CD8-positive, alpha-beta memory T cell (primary cell): ENCODE results near the gene SEMA4C. TPM values are rescaled to one million over a fixed set of nuclear protein-coding genes. Genes with fewer than 3 reads are reported as not detected.

ENCODE experiments used
- CTCF ChIA-PET: fragments of 350-600 bp; sonication (Branson Sonifier 250); formaldehyde crosslinking; loops from one replicate; lab custom pipeline; 2021; ENCODE audit warnings: antibody characterized with exemption; lab: Charles Lee
- POLR2A ChIA-PET: fragments of 350-600 bp; sonication (Branson Sonifier 250); formaldehyde crosslinking; loops from one replicate; lab custom pipeline; 2021; ENCODE audit warnings: antibody characterized with exemption; lab: Charles Lee
- DNase-seq, 5 donors: peaks; one replicate each; pipeline versions ENCODE4 v3.0.0 to v3.0.0-alpha.2; 2020 to 2022; ENCODE audit warnings: mixed read lengths in 1 of 5
- H3K27ac ChIP-seq: one replicate; pipeline ENCODE4 v1.7.0; 2013; ENCODE audit warnings: low read depth, mild to moderate bottlenecking, low read length, moderate library complexity
- H3K27me3 ChIP-seq: 2 replicates; pipeline ENCODE4 v1.7.0; 2013; ENCODE audit warnings: low read length, mild to moderate bottlenecking; ENCODE audit not compliant: insufficient read depth, poor library complexity, severe bottlenecking
- H3K36me3 ChIP-seq: 2 replicates; pipeline ENCODE4 v1.7.0; 2013; ENCODE audit warnings: mild to moderate bottlenecking, low read length, moderate library complexity; ENCODE audit not compliant: insufficient read depth
- H3K4me1 ChIP-seq: 2 replicates; pipeline ENCODE4 v1.7.0; 2013; ENCODE audit warnings: mild to moderate bottlenecking, low read length, moderate library complexity; ENCODE audit not compliant: insufficient read depth
- H3K4me3 ChIP-seq: 2 replicates; pipeline ENCODE4 v1.7.0; 2013; ENCODE audit warnings: mild to moderate bottlenecking, low read length
- H3K9me3 ChIP-seq: 2 replicates; pipeline ENCODE4 v1.7.0; 2013; ENCODE audit warnings: mild to moderate bottlenecking, low read length
- H3K27ac Mint-ChIP-seq, 8 donors: one replicate each; pipeline ENCODE4 v1.8.0; 2020 to 2021; ENCODE audit warnings: mixed read lengths in 8 of 8, mild to moderate bottlenecking in 6 of 8, inconsistent platforms in 3 of 8, moderate library complexity in 3 of 8
- H3K27me3 Mint-ChIP-seq, 2 donors: one replicate each; pipeline ENCODE4 v1.8.0; 2020 to 2021; ENCODE audit warnings: mixed read lengths in 2 of 2, mild to moderate bottlenecking in 1 of 2, moderate library complexity in 1 of 2
- H3K36me3 Mint-ChIP-seq, 3 donors: one replicate each; pipeline ENCODE4 v1.8.0; 2020 to 2021; ENCODE audit warnings: mixed read lengths in 3 of 3, inconsistent platforms in 1 of 3, mild to moderate bottlenecking in 1 of 3
- H3K4me1 Mint-ChIP-seq, 3 donors: one replicate each; pipeline ENCODE4 v1.8.0; 2020 to 2021; ENCODE audit warnings: mixed read lengths in 3 of 3, inconsistent platforms in 1 of 3, mild to moderate bottlenecking in 1 of 3
- H3K4me3 Mint-ChIP-seq, 7 donors: one replicate each; pipeline ENCODE4 v1.8.0; 2020 to 2021; ENCODE audit warnings: mixed read lengths in 7 of 7, mild to moderate bottlenecking in 6 of 7, moderate library complexity in 4 of 7, inconsistent platforms in 2 of 7
- H3K9me3 Mint-ChIP-seq, 5 donors: one replicate each; pipeline ENCODE4 v1.8.0; 2020 to 2022; ENCODE audit warnings: mixed read lengths in 5 of 5, mild to moderate bottlenecking in 3 of 5, moderate library complexity in 2 of 5, inconsistent platforms in 1 of 5
- polyA plus RNA-seq: library from polyadenylated mRNA; unstranded; fragments of 300-500 nt; fragmentation: Illumina TruSeq; gene quantifications from one replicate; pipeline ENCODE4 v1.2.3, GENCODE V29; 2021
- total RNA-seq, 2 experiments: library from RNA; stranded (reverse); gene quantifications; one replicate each; pipeline ENCODE4 v1.2.3, GENCODE V29; 2021

SEMA4C gene, protein sequence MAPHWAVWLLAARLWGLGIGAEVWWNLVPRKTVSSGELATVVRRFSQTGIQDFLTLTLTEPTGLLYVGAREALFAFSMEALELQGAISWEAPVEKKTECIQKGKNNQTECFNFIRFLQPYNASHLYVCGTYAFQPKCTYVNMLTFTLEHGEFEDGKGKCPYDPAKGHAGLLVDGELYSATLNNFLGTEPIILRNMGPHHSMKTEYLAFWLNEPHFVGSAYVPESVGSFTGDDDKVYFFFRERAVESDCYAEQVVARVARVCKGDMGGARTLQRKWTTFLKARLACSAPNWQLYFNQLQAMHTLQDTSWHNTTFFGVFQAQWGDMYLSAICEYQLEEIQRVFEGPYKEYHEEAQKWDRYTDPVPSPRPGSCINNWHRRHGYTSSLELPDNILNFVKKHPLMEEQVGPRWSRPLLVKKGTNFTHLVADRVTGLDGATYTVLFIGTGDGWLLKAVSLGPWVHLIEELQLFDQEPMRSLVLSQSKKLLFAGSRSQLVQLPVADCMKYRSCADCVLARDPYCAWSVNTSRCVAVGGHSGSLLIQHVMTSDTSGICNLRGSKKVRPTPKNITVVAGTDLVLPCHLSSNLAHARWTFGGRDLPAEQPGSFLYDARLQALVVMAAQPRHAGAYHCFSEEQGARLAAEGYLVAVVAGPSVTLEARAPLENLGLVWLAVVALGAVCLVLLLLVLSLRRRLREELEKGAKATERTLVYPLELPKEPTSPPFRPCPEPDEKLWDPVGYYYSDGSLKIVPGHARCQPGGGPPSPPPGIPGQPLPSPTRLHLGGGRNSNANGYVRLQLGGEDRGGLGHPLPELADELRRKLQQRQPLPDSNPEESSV
- total RNA-seq = 10 to 100 TPM; 16.6 to 18.7 TPM
- polyA plus RNA-seq = 7.1 TPM

- H3K9me3 Mint-ChIP-seq = no peaks in the 10 kb centered on the region
- no peaks in the 10 kb centered on the region for H3K27me3 Mint-ChIP-seq
- H3K4me3 ChIP-seq = peak within 1 kb of the TSS; percentile 63
- H3K36me3 ChIP-seq = peaks cover 10% of the 10 kb centered on the region
- ChIA-PET CTCF (interaction anchor here (0.8 to 6.6 kb wide), 7 partner anchors 9 to 106 kb away, joined by 3 to 88 read pairs (median 4); partner anchors contain the start of gene ANKRD39), POLR2A (interaction anchor here (1.4 to 1.7 kb wide), 2 partner anchors 12 to 42 kb away, joined by 5 to 11 read pairs; partner anchors contain the start of gene ANKRD39)
- peak within 1 kb of the TSS; percentile 85 to 97 (median 94) for H3K27ac Mint-ChIP-seq
- H3K4me3 Mint-ChIP-seq = peak within 1 kb of the TSS; percentile 90 to 97 (median 92)
- H3K36me3 Mint-ChIP-seq = peaks cover 0 to 36% (median 2%) of the 10 kb centered on the region in 3 donors
- no peaks in the 10 kb centered on the region for H3K27me3 ChIP-seq
- no peaks in the 10 kb centered on the region for H3K9me3 ChIP-seq
- H3K4me1 ChIP-seq = peaks cover 40% of the 10 kb centered on the region
- H3K4me1 Mint-ChIP-seq = peaks cover 34 to 70% (median 52%) of the 10 kb centered on the region in 3 donors
- H3K27ac ChIP-seq = peak within 1 kb of the TSS; percentile 77
- DNase-seq = peak; percentile 48 to 76 (median 67)
Measured at GRCh38 chr2:96869822-96870625, at the start of gene SEMA4C. SEMA4C (minus strand) TSS chr2:96870080; CDS start chr2:96867886, 2,194 bp downstream.

GRCh38 chr2:96918754-96919550, 49.1 kb upstream of the SEMA4C start:
- H3K27ac ChIP-seq = peak overlapping the region; percentile 84
- ChIA-PET POLR2A (no interaction called here), CTCF (no interaction called here)
- H3K4me3 ChIP-seq = no peak overlapping the region
- DNase-seq = peak in 1 of 5 donors; percentile 30
- peaks cover 0 to 28% (median 3%) of the 10 kb centered on the region in 3 donors for H3K36me3 Mint-ChIP-seq
- peaks cover 40 to 66% (median 62%) of the 10 kb centered on the region in 3 donors for H3K4me1 Mint-ChIP-seq
- H3K4me1 ChIP-seq = peaks cover 38% of the 10 kb centered on the region
- no peak overlapping the region for H3K27ac Mint-ChIP-seq
- no peaks in the 10 kb centered on the region for H3K27me3 Mint-ChIP-seq
- H3K9me3 Mint-ChIP-seq = peaks cover 5 to 18% (median 7%) of the 10 kb centered on the region in 5 donors
- peaks cover 6% of the 10 kb centered on the region for H3K9me3 ChIP-seq
- no peak overlapping the region for H3K4me3 Mint-ChIP-seq
- no peaks in the 10 kb centered on the region for H3K27me3 ChIP-seq
- no peaks in the 10 kb centered on the region for H3K36me3 ChIP-seq

- Histone ChIP-seq H3K27me3 (no peaks in the 10 kb centered on the region), H3K4me3 (no peak overlapping the region), H3K36me3 (no peaks in the 10 kb centered on the region), H3K4me1 (peaks cover 38% of the 10 kb centered on the region), H3K9me3 (peaks cover 6% of the 10 kb centered on the region), H3K27ac (peak overlapping the region; percentile 84)
- DNase-seq = no peak
- Mint-ChIP-seq H3K36me3 (peaks cover 0 to 30% (median 3%) of the 10 kb centered on the region in 3 donors), H3K4me1 (peaks cover 44 to 66% (median 65%) of the 10 kb centered on the region in 3 donors), H3K27me3 (no peaks in the 10 kb centered on the region), H3K4me3 (peak overlapping the region in 1 of 7 donors; percentile 41), H3K27ac (no peak overlapping the region), H3K9me3 (peaks cover 5 to 18% (median 7%) of the 10 kb centered on the region in 5 donors)
- ChIA-PET CTCF (interaction anchor here (2.7 kb wide), 1 partner anchor 60 kb away, joined by 14 read pairs; the partner anchor contains the start of gene ANKRD39), POLR2A (no interaction called here)
Measured at GRCh38 chr2:96918092-96918753, 48.3 kb upstream of the SEMA4C start.

GRCh38 chr2:96916646-96917543, 47.0 kb upstream of the SEMA4C start:
- H3K27ac Mint-ChIP-seq = peak overlapping the region in 2 of 8 donors; percentile 38 to 84
- H3K4me1 ChIP-seq = peaks cover 47% of the 10 kb centered on the region
- peaks cover 6% of the 10 kb centered on the region for H3K9me3 ChIP-seq
- H3K27me3 ChIP-seq = no peaks in the 10 kb centered on the region
- no peak overlapping the region for H3K27ac ChIP-seq
- H3K4me3 Mint-ChIP-seq = no peak overlapping the region
- H3K9me3 Mint-ChIP-seq = peaks cover 5 to 18% (median 7%) of the 10 kb centered on the region in 5 donors
- no peaks in the 10 kb centered on the region for H3K36me3 ChIP-seq
- CTCF ChIA-PET = interaction anchor here (1.3 to 2.7 kb wide), 2 partner anchors 35 to 59 kb away, joined by 4 to 14 read pairs; partner anchors contain the start of gene ANKRD39
- no peak for DNase-seq
- H3K36me3 Mint-ChIP-seq = peaks cover 0 to 30% (median 3%) of the 10 kb centered on the region in 3 donors
- H3K4me1 Mint-ChIP-seq = peaks cover 52 to 77% (median 75%) of the 10 kb centered on the region in 3 donors
- no peak overlapping the region for H3K4me3 ChIP-seq
- POLR2A ChIA-PET = interaction anchor here (0.5 kb wide), 1 partner anchor 13 kb away, joined by 7 read pairs; no protein-coding TSS in a partner anchor
- no peaks in the 10 kb centered on the region for H3K27me3 Mint-ChIP-seq

- DNase-seq = no peak
- no peak overlapping the region for H3K4me3 Mint-ChIP-seq
- H3K4me1 ChIP-seq = peaks cover 48% of the 10 kb centered on the region
- H3K9me3 ChIP-seq = peaks cover 6% of the 10 kb centered on the region
- H3K27ac Mint-ChIP-seq = peak overlapping the region in 7 of 8 donors; percentile 33 to 85 (median 55)
- ChIA-PET POLR2A (no interaction called here), CTCF (interaction anchor here (2.7 kb wide), 1 partner anchor 58 kb away, joined by 14 read pairs; the partner anchor contains the start of gene ANKRD39)
- peaks cover 58 to 78% (median 77%) of the 10 kb centered on the region in 3 donors for H3K4me1 Mint-ChIP-seq
- H3K4me3 ChIP-seq = no peak overlapping the region
- no peaks in the 10 kb centered on the region for H3K36me3 ChIP-seq
- H3K27me3 ChIP-seq = no peaks in the 10 kb centered on the region
- H3K27me3 Mint-ChIP-seq = no peaks in the 10 kb centered on the region
- peaks cover 0 to 30% (median 3%) of the 10 kb centered on the region in 3 donors for H3K36me3 Mint-ChIP-seq
- peaks cover 5 to 18% (median 7%) of the 10 kb centered on the region in 5 donors for H3K9me3 Mint-ChIP-seq
- H3K27ac ChIP-seq = no peak overlapping the region
Measured at GRCh38 chr2:96916156-96916630, 46.3 kb upstream of the SEMA4C start.
